HG03108 (cell line): ENCODE data around the gene CD248.
"Not testable (repeated sequence)": the region's sequence is repeated elsewhere in the genome, so short reads cannot be mapped to it uniquely, and the experiment has no call there.

Source experiments
- ATAC-seq: cut with Tn5 transposase; IDR thresholded peaks from one replicate; pipeline ENCODE4 v1.9.1; 2021; ENCODE audit warnings: moderate library complexity; ENCODE audit not compliant: unreplicated experiment

The CD248 gene, protein sequence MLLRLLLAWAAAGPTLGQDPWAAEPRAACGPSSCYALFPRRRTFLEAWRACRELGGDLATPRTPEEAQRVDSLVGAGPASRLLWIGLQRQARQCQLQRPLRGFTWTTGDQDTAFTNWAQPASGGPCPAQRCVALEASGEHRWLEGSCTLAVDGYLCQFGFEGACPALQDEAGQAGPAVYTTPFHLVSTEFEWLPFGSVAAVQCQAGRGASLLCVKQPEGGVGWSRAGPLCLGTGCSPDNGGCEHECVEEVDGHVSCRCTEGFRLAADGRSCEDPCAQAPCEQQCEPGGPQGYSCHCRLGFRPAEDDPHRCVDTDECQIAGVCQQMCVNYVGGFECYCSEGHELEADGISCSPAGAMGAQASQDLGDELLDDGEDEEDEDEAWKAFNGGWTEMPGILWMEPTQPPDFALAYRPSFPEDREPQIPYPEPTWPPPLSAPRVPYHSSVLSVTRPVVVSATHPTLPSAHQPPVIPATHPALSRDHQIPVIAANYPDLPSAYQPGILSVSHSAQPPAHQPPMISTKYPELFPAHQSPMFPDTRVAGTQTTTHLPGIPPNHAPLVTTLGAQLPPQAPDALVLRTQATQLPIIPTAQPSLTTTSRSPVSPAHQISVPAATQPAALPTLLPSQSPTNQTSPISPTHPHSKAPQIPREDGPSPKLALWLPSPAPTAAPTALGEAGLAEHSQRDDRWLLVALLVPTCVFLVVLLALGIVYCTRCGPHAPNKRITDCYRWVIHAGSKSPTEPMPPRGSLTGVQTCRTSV

DNA sequence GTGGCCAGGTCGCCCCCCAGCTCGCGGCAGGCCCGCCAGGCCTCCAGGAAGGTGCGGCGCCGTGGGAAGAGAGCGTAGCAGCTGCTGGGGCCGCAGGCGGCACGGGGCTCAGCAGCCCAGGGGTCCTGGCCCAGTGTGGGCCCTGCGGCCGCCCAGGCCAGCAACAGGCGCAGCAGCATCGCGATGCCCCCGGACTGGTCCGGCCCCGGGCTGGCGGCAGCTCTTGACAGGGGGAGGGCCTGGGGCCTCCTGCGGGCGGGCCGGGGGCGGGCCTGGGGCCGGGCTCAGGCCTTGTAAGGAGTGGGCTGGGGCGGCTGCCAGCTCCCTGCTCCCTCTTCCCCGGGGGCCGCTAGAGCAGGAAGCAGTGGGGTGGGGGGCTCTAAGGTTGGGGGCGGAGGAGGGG lies at the start of gene CD248:
CD248 (minus strand) TSS at position 196 of the 403 bp plus-strand sequence; CDS start at position 179, 17 bp downstream.
- ATAC-seq = no peak

DNA sequence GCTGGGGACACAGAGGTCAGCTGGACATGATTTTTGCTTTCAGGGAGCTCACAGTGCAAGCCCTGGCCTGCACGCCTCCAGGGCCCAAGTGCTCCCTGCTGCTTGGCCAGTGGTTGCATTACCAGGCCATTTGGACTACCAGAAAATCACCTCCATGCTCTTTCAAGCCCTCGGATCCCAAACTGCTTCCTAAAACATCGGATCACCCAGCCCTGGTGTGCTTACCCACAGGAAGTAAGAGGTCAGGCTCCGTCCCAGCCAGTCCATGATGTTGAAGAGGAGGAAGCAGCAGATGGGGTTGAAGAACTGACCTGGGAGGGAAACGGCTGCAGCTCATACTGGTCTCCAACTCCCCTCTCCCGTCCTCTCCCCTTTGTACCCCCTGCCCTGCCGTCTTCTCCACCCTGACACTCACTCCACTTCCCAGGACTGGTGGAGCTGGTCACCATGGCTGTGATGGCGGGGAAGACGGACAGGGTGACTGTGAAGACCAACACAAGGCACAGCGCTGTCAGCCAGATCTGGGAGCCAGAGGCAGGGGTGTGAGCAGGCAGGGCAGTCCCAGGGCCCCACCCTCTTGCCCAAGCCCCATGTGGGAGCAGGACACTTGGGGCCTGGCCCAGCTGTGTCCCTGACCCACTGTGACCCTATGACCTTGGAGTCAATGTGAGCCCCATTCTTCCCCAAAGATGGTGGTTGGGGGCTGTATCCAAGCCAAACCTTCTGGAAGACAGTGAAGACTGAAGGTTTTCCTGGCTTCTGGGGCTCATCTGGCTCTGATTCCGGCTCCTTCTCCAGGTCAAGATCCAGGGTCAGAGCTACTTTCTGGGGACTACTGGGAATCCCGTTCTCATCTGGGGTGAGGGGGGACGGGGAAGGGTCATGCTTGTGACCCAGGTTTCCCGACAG lies 49.1 kb upstream of the CD248 start:
- no peak for ATAC-seq

DNA sequence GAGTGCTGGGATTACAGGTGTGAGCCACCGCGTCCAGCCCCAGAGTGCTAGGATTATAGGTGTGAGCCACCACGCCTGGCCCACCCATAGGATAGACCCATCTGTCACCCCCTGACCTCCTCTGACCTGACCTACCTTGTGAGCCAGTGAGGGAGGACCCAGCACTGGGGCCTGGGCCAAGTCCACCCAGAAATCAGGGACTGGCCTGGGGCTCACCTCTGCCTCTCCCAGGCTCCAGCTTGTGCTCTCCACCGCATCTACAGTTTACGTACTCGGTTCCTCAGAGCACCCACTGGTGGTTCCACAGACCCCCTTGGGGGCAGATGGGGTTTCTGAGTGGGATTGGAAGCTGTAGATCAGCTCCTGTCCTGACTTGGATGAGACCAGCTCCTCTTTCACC lies 48.3 kb upstream of the CD248 start:
- ATAC-seq = no peak

DNA sequence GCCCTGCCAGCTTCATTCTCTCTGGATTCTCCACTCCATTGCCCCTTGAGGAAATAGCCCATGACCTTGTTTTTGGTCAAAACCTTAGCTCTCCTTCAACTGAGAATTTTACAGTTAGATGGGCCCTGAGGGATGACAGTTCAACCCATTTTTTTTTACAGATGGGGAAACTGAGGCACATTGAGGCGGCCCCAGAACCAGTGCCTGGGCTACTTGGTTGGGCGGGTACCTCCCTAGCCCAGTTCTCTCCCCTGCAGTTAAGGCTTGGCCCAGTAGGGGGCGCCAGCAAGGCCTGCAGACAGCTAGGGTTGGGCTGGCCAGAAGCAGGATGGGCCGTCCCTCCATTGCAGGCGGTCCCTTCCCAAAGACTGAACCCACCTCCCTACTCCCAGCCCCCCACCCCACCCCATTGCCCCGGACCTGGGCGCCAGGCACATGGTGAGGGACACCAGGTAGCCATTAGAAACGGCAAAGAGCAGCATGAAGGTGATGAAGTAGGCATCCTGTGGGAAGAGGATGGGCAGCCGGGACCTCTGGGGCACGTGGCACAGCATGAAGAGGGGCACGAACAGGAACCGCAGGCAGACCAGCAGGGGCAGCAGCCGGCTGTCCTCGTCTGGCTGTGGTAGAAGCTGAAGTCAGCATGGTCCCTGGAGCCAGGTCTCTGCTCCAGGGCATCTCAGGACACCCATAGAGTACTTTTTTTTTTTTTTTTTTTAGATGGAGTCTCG lies 47.1 kb upstream of the CD248 start:
- ATAC-seq = no peak

DNA sequence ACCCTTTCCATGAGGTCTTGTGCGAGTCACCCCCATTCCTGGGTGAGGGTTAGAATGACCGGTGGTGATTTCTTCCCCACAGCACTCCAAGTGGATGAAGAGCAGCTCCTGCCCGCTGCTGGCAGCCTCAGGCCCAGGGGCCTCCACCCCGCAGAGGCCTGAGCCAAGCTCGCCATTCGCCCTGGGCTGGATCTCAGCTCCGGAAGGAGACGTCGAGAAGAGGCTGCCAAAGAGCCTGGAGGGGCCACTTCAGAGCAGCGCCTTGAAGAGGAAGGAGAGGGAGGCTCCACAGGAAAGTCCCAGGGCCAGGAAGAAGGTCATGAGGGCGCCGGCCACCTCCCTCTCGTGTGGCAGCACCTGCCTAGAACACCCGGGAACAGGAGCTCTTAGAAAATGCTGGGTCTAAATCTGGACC lies 46.4 kb upstream of the CD248 start:
- ATAC-seq = no peak

DNA sequence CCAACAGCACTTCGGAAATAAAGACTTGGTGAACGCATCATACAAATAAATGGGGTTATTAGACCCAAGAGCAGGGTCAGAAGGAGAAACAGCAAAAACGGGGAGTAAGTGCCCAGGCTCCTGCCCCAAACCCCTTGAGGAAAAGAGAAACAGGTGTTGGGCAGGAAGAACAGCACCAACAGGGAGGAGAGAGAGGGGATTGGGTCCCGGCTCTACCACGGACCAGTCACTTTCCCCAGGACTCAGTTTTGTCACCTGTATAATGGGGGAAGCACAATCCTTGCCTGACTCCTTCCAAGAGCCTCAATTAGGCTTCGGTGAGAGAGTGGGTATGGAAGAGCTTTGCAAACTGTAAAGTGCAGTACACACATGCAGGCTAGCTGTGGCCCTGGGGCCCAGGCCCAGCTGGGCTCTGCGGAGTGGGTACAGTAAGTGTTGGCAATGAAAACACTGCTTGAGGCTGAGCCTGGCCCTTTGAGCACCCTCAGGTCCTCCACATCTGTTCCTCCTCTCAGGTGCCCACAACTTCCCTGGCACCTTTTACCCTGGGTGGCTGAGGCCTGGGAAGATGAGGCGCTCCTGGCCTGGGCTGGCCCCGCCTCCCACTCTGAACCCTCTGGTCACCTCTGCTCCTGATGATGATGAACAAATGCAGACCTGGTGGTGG lies 45.8 kb upstream of the CD248 start:
- ATAC-seq = no peak

DNA sequence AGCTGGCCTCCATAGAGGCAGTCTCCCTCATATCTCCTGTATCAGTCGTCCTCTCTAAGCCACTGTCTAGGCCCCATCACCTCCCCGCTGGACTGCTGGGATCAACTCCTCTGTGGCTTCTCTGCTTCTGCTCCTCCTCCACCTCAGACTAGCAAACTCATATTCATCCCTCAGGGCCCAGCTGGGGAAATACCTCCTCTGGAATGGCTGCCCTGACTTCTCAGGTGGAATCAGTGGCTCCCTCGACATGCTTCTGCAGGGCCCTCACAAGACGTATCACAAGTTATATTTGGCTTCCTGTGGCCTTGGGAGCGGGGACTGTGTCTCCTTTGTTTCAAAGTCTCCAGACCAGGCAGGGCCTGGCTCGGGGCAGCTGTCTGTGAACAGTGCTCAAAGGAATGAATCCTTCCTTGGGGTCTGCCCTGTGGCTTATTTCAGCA lies 44.7 kb upstream of the CD248 start:
- no peak for ATAC-seq

DNA sequence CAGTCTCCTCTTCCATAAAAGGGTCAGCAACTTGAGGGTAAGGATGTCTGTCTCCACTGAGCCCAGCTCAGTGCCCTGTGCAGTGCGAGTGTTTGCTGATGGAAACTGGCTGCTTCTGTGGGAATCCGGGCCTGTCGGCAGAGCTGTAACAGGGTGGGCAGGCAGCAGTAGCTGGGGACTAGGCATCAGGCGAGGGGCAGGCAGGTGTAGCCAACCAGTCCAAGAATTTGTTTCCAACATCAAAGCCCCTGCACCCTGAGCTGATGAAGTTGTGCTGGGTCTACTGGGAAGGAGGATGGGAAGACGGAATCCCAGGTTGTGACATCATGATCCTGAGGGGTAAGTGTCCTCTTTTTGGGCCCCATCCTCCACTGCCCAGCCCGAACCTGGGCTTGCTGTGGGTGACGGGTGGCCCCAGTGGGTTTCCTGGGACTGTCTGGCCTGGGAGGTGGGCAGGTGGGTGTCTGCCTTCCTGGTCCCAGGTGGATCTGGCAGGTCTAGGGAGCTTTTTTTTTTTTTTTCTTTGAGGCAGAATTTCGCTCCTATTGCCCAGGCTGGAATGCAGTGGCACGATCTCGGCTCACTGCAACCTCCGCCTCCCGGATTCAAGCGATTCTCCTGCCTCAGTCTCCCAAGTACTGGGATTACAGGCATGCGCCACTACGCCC lies 43.7 kb upstream of the CD248 start:
- no peak for ATAC-seq

DNA sequence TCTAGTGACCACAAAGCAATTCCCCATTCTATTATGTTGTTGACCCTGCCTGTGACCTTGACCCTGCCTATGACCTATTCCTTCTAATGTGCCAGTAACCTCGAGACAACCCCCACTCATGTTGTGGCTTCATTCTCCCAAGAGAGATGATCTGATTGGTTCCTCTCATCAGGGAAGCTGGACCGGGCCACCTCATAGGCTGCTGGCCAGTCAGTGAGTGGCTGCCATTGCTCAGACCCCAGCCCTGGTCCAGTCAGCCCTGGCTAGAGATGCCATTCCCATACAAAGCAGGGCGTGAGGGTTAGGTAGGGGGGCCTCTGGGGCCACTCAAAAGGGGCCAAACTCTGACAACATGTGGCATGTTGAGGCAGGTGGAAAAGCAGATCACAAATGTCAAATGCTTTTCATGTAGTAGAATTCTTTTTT lies 42.8 kb upstream of the CD248 start:
- ATAC-seq = no peak

DNA sequence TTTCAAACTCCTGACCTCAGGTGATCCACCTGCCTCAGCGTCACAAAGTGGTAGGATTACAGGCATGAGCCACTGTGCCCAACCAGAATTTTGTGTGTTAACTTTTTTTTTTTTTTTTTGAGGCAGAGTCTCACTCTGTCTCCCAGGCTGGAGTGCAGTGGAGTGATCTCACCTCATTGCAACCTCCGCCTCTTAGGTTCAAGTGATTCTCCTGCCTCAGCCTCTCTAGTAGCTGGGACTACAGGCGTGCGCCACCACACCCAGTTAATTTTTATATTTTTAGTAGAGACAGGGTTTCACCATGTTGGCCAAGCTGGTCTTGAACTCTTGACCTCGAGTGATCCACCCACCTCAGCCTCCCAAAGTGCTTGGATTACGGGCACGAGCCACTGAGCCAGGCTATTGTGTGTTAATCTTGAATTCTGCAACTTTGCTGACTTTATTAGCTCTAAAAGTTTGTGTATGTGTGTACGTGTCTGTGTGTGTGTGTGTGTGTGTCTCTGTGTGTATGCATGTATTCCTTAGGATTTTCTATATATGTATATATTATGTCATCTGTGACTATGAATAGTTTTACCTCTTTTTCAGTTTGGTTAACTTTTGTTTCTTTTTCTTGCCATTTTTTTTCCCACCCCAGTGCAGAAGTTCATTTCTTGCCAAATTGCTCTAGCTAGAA lies 33.9 kb upstream of the CD248 start:
- ATAC-seq = not testable (repeated sequence)

DNA sequence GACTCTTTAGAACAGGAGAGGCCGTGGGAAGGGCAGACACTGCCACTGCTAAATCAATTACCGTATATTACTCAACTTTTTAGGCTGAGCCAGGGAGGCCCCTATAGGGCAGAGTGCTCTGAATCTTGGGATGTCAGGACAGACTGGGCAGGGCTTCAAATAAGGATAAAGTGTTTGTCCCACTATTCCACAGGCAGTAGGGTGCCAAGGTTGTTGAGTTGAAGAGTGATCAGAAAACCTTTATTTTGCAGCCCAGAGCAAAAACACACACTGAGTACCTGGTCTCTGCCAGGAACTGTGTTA lies 32.2 kb upstream of the CD248 start:
- ATAC-seq = no peak

DNA sequence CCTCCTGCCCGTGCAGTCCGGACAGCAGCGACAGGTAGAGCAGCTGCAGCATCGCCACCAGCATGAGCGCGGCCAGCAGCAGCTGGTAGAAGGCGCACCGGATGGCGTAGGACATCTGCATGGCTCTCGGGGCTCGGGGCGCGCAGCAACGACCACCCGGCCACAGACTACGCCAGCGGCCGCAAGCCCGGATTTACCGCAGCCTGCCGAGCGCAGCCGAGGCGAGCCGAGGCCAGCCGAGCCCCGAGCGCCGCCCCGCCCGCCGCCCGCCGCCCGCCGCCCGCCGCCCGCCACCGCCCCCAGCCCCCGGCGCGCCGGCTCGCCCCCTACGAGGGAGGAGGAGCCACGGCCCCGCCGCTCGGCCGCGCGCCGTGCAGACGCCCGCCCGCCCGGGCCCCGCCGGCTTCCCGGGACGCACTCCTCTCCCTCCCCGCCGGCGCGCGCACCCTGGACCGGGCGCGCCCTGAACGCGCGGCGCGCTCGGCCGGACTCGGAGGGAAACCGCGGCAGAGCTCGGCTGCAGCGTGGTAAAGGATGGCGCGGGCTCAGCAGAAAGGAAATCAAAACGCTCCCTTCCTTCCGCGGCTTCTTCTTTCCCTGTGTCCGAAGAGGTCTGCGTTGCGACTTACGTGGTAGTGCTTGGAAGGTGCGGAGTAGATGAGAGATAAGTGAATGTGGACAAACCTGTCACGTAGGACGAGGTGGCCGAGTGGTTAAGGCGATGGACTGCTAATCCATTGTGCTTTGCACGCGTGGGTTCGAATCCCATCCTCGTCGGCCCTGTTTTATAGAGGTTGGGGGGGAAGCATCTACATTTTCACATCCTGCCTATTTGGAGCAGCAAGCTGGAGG lies 30.8 kb upstream of the CD248 start, which contains the start of gene B4GAT1:
B4GAT1 (minus strand) TSS at position 205 of the 852 bp plus-strand sequence; CDS start at position 121, 84 bp downstream.
- ATAC-seq = no peak

DNA sequence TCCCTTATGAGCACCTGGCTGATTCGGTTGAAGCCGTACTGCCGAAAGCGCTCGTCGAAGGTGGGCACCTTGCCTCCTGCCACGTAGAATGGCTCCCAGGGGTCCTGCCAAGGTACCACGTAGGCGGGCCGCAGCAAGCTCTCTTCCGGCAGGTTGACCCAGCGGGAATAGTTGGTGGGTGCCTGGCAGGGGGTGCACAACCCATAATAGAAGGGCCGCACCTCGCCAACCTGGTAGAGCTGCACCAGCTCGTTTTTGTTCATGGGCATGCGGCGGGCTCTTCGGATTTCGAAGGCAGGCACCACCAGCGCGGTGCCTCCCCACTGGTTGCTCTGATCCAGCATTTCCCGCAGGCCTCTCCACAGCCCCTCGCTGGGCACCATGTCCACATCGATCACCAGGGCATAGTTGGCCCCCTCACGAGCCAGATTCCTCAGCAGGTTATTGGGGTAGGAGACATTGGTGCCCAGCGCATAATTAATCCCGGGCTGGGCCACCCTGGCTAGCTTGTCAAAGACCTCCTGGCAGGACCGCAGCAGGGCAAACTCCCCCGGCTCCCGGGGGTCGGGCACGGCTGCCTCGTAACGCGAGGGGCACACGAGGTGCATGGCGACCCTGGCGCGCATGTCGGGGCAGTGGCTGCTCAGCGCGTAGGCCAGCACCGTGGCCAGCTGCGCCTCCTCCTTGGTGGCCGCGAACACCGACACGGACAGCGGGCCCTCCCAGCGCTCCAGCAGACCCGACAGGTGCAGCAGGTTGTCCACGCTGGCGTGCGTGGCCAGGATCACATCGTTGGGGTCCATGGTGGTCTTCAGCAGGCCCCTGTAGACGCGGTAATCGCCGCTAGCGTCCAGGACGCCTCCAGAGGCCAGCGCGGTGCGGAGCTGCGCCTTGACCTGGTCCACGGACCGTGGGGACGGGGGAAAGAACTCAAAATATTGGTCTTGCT lies 29.9 kb upstream of the CD248 start:
- ATAC-seq = no peak

DNA sequence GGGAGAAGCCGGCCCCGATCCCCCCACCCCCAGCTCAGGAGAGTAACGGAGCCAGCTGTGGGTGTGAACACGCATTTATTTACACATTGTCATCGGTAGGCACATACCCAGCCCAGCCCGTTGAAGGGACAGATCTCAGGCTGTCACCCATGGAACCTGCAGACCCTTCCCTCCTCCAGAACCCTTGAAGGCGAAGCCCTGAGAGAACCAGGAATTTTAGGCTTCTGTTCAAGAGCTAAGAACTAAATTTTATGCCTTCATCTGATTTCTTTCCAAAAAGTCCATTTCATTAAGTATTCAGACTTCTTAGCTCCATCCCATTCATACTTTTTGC lies 28.4 kb upstream of the CD248 start:
- ATAC-seq = peak; percentile 3

DNA sequence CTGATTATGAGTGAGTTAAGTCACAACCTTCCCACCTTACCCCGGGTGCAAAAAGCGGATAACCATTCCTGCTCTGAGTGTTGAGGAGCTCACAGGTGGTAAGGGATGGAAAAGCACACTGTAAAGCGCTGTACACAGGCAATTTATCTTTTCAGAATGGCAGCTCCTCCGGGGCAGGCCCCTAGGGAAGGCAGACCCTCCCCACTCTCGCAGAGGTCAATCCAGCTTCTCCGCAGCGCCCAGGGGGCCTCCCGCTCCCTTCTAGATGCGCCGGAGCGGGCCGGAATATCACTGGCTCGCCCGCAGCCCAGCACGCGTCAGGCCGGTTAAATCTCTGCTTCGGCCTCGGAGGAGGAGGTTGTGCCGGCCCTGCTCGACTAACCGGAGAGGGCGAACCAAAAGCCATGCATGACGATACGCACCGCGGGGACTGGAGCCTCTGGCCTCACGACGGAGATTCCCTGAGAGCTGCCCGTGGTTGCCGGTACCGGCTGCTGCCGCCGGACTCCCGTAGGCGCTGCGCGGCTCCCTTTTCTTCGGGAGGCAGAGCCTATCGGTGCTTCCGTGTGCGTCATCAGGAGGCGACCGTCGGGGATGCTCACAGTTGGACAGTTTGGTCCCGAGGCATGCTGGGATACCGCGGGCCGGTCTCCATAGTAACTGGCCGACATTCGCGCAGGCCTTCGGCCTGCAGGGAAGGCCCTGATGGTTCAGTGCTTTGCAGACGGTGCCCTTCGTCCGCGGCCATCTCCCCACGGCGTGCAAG lies 27.9 kb upstream of the CD248 start, which contains the start of gene BRMS1:
BRMS1 (minus strand) TSS at position 555 of the 766 bp plus-strand sequence. CDS start 2,870 bp downstream, outside the sequence.
- ATAC-seq = peak; percentile 62

DNA sequence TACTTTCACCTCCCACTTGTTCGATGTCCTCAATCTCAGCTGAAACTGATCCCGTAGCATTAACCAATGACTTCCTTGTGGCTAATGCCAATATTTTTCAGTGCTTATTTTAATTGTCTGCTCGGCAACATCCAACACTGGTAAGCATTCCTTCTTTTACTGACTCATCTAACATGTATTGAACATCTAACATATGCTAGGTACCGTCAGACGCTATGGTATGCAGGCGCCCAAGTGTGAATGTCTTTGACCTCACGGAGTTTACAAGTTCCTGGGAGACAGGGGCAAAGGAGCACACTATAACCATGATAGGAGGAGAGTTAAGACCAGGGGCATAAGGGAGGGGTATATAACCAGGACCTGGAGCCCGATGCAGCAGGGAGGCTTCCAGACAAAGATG lies 26.3 kb upstream of the CD248 start:
- no peak for ATAC-seq
